Activated CD4-positive, alpha-beta T cell treated with anti-CD3 and anti-CD28 coated beads, Interleukin-2, amount 10 ng/mL, durations not matched to agents 24 days and 14 days (primary cell): ENCODE results near the gene KRT222. TPM values are rescaled to one million over a fixed set of nuclear protein-coding genes. Genes with fewer than 3 reads are reported as not detected.

Experiments
- DNase-seq: peaks from one replicate; pipeline ENCODE4 v3.0.0; 2022
- H3K27ac Mint-ChIP-seq: one replicate; pipeline ENCODE4 v1.8.0; 2022; ENCODE audit warnings: mild to moderate bottlenecking, mixed read lengths
- H3K27me3 Mint-ChIP-seq: one replicate; pipeline ENCODE4 v1.8.0; 2022; ENCODE audit warnings: mixed read lengths
- H3K36me3 Mint-ChIP-seq: one replicate; pipeline ENCODE4 v1.8.0; 2022; ENCODE audit warnings: low read depth, mild to moderate bottlenecking, mixed read lengths
- H3K4me1 Mint-ChIP-seq: one replicate; pipeline ENCODE4 v1.8.0; 2021; ENCODE audit warnings: mixed read lengths
- H3K4me3 Mint-ChIP-seq: one replicate; pipeline ENCODE4 v1.8.0; 2022; ENCODE audit warnings: mild to moderate bottlenecking, moderate library complexity, mixed read lengths
- H3K9me3 Mint-ChIP-seq: one replicate; pipeline ENCODE4 v1.8.0; 2021; ENCODE audit warnings: mixed read lengths
- intact Hi-C: fragments of 100-400 bp; cut with micrococcal nuclease; formaldehyde crosslinking; loops from one replicate; pipeline ENCODE4 v1.15.1; 2023
- total RNA-seq: library from RNA; stranded (reverse); gene quantifications from 2 replicates; pipeline ENCODE4 v1.2.3, GENCODE V29; 2022

KRT222 gene
- total RNA-seq, 1 donor from 2014 or later: not detected

- peak overlapping the region; percentile 96 for H3K27ac Mint-ChIP-seq
Measured at GRCh38 chr17:40606548-40607353, 58.2 kb downstream of the KRT222 start.

DNA sequence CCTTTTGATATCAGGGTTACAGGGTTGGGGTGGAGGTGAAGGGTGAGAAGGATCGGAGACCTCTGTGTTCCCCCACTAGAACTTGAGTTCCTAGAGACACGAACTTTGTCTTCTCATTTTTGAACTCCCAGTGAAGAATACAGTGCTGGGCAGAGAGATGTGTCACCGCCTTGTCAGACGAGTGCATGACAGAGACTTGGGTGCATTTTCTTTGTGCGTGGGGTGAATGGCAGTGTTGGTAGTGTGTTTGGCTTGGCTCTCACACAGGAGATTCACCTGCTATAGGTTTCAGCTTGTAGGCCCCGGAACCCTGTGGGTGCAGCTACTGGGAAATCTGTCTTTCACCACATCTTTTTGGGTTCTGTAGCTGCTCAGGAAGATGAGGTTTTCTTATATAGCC lies 59.7 kb downstream of the KRT222 start:
- peaks cover 7% of the 10 kb centered on the region for H3K9me3 Mint-ChIP-seq
- peak overlapping the region; percentile 96 for H3K27ac Mint-ChIP-seq
- intact Hi-C loops: no loop called here
- H3K27me3 Mint-ChIP-seq: no peaks in the 10 kb centered on the region
- peak overlapping the region; percentile 69 for H3K4me3 Mint-ChIP-seq
- H3K36me3 Mint-ChIP-seq: peaks cover 5% of the 10 kb centered on the region
- DNase-seq: peak; percentile 89
- peaks cover 85% of the 10 kb centered on the region for H3K4me1 Mint-ChIP-seq

More at GRCh38 chr17:40606548-40607353, 58.2 kb downstream of the KRT222 start:
- Mint-ChIP-seq H3K27me3 (no peaks in the 10 kb centered on the region), H3K36me3 (peaks cover 3% of the 10 kb centered on the region), H3K4me1 (peaks cover 87% of the 10 kb centered on the region), H3K9me3 (peaks cover 7% of the 10 kb centered on the region), H3K4me3 (peak overlapping the region; percentile 42)
- DNase-seq: no peak
- intact Hi-C loops: loop anchor here (1.0 kb wide), 1 partner anchor 9 kb away; no protein-coding TSS in a partner anchor

Other genes with a start within 250 kb of the KRT222 start
- gene TOP2A, start 247.3 kb downstream of the KRT222 start, total RNA-seq: 189 and 194 TPM in 2 replicates
- 113 and 117 TPM in 2 replicates for gene IGFBP4, start 221.7 kb downstream of the KRT222 start, total RNA-seq
- 13.1 and 16.8 TPM in 2 replicates for gene TNS4, start 163.6 kb downstream of the KRT222 start, total RNA-seq
- gene CCR7, start 99.7 kb downstream of the KRT222 start, total RNA-seq: 217 and 220 TPM in 2 replicates
- gene SMARCE1, start 17.4 kb downstream of the KRT222 start, total RNA-seq: 122 and 125 TPM in 2 replicates
- gene KRT24, start 38.6 kb upstream of the KRT222 start, total RNA-seq: not detected in 2 replicates
- gene KRT25, start 90.2 kb upstream of the KRT222 start, total RNA-seq: not detected in 2 replicates
- gene KRT26, start 107.0 kb upstream of the KRT222 start, total RNA-seq: not detected in 2 replicates
- not detected in 2 replicates for gene KRT27, start 117.4 kb upstream of the KRT222 start, total RNA-seq
- not detected in 2 replicates for gene KRT28, start 134.8 kb upstream of the KRT222 start, total RNA-seq
- gene KRT10, start 157.4 kb upstream of the KRT222 start, total RNA-seq: 26.4 and 27.8 TPM in 2 replicates
- gene KRT12, start 202.0 kb upstream of the KRT222 start, total RNA-seq: not detected in 2 replicates
- gene KRT20, start 220.1 kb upstream of the KRT222 start, total RNA-seq: not detected in 2 replicates